ENCODE measurements around the gene SFT2D3.

The SFT2D3 gene

DNA sequence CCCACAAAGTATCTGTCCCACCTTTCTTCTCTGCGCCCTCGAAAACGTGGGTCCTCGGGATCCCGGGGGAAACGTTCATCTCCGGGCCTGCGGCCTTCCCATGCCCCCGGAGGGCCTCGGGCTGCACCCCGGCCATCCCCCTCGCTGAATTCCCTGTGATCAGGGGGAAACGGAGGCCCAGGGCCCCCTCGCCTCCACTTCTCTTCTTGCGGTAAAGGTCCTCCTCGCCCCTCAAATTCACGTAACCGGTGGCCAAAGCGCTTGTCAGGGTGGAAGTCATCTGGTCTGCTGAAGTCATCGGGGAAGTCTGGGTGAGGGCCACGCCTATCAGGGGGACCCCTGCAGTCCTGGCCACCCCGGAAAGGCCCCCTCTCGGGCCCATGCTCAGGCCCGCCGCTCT, 12.3 kb downstream of the SFT2D3 start:
- Histone ChIP-seq H3K9me3 (ENCODE audit: severe bottlenecking) (no peaks in the 10 kb centered on the region), H3K4me3 (ENCODE audit: severe bottlenecking) (no peak overlapping the region), H3K27me3 (ENCODE audit: insufficient read depth, poor library complexity, severe bottlenecking) (no peaks in the 10 kb centered on the region), H3K4me1 (ENCODE audit: insufficient read depth, poor library complexity, severe bottlenecking) (no peaks in the 10 kb centered on the region), H3K36me3 (ENCODE audit: low read depth) (peaks cover 36% of the 10 kb centered on the region), H3K27ac (ENCODE audit: poor library complexity, severe bottlenecking) (no peak overlapping the region)
- TF ChIP-seq, protein P1, sequence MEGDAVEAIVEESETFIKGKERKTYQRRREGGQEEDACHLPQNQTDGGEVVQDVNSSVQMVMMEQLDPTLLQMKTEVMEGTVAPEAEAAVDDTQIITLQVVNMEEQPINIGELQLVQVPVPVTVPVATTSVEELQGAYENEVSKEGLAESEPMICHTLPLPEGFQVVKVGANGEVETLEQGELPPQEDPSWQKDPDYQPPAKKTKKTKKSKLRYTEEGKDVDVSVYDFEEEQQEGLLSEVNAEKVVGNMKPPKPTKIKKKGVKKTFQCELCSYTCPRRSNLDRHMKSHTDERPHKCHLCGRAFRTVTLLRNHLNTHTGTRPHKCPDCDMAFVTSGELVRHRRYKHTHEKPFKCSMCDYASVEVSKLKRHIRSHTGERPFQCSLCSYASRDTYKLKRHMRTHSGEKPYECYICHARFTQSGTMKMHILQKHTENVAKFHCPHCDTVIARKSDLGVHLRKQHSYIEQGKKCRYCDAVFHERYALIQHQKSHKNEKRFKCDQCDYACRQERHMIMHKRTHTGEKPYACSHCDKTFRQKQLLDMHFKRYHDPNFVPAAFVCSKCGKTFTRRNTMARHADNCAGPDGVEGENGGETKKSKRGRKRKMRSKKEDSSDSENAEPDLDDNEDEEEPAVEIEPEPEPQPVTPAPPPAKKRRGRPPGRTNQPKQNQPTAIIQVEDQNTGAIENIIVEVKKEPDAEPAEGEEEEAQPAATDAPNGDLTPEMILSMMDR (IDR thresholded peaks at IDR 0.05; ENCODE audit: poor library complexity, severe bottlenecking), result no peak
- ATAC-seq (ENCODE audit: low read depth) (no peak), DNase-seq (ENCODE audit: low spot score) (no peak)

DNA sequence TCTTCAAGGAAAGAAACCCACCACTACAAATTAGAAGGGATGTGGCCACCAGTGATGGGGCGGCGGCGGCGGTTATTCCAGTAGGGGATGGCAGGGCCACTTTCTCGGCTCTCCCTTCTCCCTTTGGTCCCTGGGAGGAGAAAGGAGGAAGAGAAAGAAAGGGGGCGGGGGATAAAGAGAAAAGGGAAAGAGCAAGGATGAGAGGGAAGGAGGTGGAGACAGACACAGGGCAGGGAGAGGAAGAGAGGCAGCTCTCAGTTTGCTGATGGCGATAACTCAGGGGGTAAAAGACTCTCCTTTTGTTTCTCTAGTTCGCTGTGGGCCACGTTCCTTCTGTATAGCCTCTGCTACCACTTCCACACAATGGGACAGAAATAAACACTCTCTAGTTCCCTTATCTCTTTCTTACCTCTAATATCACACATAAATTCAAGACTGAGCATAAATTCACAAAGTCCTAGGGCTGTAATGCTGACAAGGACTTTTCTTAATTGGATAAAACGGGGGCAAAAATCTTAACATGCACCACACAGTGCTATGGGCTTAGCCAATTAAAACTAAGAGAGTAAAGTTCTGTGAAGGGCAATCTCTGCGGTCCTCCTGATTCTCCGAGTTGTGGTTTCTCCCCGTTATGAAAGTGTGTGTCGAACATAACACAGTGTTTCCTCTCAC, 14.6 kb downstream of the SFT2D3 start:
- peaks cover 50% of the 10 kb centered on the region for H3K36me3 ChIP-seq (ENCODE audit: low read depth)
- TF ChIP-seq, protein P1 (IDR thresholded peaks at IDR 0.05; ENCODE audit: poor library complexity, severe bottlenecking), result no peak
- no peak for ATAC-seq (ENCODE audit: low read depth)

DNA sequence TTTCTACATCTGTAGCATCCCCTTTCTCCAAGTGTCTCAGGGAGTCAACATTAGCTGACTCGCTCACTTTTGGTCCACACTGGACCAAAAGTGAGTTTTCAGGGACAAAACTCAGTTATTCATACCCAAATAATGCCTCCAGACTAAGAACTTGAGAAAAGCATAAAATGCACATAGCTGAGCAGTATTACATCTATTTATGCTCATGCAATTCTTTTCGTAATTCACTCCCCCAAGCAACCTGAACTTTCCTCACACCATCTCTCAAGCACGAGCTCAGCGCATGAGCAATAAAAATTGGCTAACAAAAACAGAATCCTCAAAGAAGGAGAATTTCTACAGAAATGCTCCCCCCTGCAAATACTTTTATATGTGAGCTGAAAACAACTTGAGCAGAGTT, 17.0 kb downstream of the SFT2D3 start:
- Histone ChIP-seq H3K36me3 (ENCODE audit: low read depth) (peaks cover 67% of the 10 kb centered on the region), H3K27ac (ENCODE audit: poor library complexity, severe bottlenecking) (no peak overlapping the region)
- TF ChIP-seq, protein P1 (IDR thresholded peaks at IDR 0.05; ENCODE audit: poor library complexity, severe bottlenecking), result no peak

More for the DNA sequence above, 14.6 kb downstream of the SFT2D3 start:
- H3K4me1 ChIP-seq (ENCODE audit: insufficient read depth, poor library complexity, severe bottlenecking), result no peaks in the 10 kb centered on the region
- H3K9me3 ChIP-seq (ENCODE audit: severe bottlenecking), result no peaks in the 10 kb centered on the region
- DNase-seq (ENCODE audit: low spot score), result no peak
- no peak overlapping the region for H3K4me3 ChIP-seq (ENCODE audit: severe bottlenecking)
- no peak overlapping the region for H3K27ac ChIP-seq (ENCODE audit: poor library complexity, severe bottlenecking)
- H3K27me3 ChIP-seq (ENCODE audit: insufficient read depth, poor library complexity, severe bottlenecking), result no peaks in the 10 kb centered on the region

DNA sequence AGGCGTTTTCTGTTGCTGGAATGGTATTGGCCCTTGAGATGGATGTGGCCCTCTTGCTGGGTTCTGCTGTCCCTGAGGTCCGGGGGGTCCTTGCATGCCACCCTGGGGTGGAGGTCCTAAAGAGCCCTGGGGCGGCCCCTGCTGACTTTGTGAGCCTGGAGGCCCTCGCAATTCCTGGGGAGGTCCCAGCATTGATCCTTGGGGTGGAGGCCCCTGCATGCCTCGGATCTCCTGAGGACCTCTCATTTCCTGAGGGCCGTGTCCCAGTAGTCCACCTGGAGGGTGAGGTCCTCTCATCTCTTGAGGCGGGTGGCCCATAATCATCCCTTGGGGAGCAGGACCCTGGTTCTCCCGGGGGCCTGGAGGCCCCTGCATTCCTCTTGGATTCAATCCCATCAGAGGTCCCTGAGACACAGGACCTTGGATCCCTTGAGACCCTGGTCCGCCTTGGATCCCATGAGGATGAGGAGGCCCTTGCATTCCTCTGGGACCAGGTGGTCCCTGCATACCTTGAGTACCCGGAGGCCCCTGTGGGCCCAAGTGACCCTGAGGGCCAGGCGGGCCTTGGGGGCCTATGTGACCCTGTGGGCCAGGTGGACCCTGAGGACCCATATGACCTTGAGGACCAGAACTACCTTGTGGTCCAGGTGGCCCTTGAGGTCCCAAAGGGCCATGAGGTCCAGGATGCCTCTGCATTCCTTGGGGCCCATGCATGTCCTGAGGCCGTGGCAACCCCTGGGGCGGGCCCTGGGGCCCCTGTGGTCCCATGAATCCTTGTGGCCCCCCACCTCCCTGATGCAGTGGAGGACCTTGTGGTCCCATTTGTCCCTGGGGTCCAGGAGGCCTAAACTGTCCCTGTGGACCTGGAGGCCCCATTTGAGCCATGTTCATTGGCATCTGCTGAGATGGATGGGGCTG, 18.3 kb downstream of the SFT2D3 start:
- DNase-seq (ENCODE audit: low spot score) (no peak), ATAC-seq (ENCODE audit: low read depth) (no peak)
- H3K9me3 ChIP-seq (ENCODE audit: severe bottlenecking), result no peaks in the 10 kb centered on the region
- TF ChIP-seq, protein P1 (IDR thresholded peaks at IDR 0.05; ENCODE audit: poor library complexity, severe bottlenecking), result no peak
- no peak overlapping the region for H3K4me3 ChIP-seq (ENCODE audit: severe bottlenecking)
- H3K27ac ChIP-seq (ENCODE audit: poor library complexity, severe bottlenecking), result no peak overlapping the region
- H3K36me3 ChIP-seq (ENCODE audit: low read depth), result peaks cover 80% of the 10 kb centered on the region
- H3K4me1 ChIP-seq (ENCODE audit: insufficient read depth, poor library complexity, severe bottlenecking), result peaks cover 18% of the 10 kb centered on the region
- H3K27me3 ChIP-seq (ENCODE audit: insufficient read depth, poor library complexity, severe bottlenecking), result no peaks in the 10 kb centered on the region

More for the DNA sequence above, 17.0 kb downstream of the SFT2D3 start:
- H3K4me1 ChIP-seq (ENCODE audit: insufficient read depth, poor library complexity, severe bottlenecking), result peaks cover 18% of the 10 kb centered on the region
- no peaks in the 10 kb centered on the region for H3K9me3 ChIP-seq (ENCODE audit: severe bottlenecking)
- DNase-seq (ENCODE audit: low spot score) (no peak), ATAC-seq (ENCODE audit: low read depth) (no peak)
- no peaks in the 10 kb centered on the region for H3K27me3 ChIP-seq (ENCODE audit: insufficient read depth, poor library complexity, severe bottlenecking)
- H3K4me3 ChIP-seq (ENCODE audit: severe bottlenecking), result no peak overlapping the region

Data from RWPE2 (cell line).